ENCODE results near the gene POLK.
A peak's percentile ranks its signal among the peaks of the same experiment; 100 is the strongest.
"Not testable (repeated sequence)": the region's sequence is repeated elsewhere in the genome, so short reads cannot be mapped to it uniquely, and the experiment has no call there.

POLK gene
- 56.5 to 66.5 (median 60.4) reads per million in 4 experiments for total RNA-seq

GRCh38 chr5:75511435-75512382 lies at the start of gene POLK, which contains the start of gene CERT1:
Gene POLK (plus strand): TSS chr5:75511891.
Gene CERT1 (minus strand): TSS chr5:75511629. CDS start chr5:75511207, 422 bp downstream.
- DNase-seq, result peak; percentile 88

GRCh38 chr5:75463726-75464125 lies 48.0 kb upstream of the POLK start:
- DNase-seq, result no peak

GRCh38 chr5:75465480-75465879 lies 46.2 kb upstream of the POLK start:
- DNase-seq, result no peak

GRCh38 chr5:75466006-75466716 lies 45.5 kb upstream of the POLK start:
- DNase-seq, result no peak

- no peak for DNase-seq
These were observed 43.1 kb upstream of the POLK start for GRCh38 chr5:75468593-75468992.

- no peak for DNase-seq
These were observed 42.7 kb upstream of the POLK start for GRCh38 chr5:75469017-75469416.

- no peak for DNase-seq
These were observed 40.5 kb upstream of the POLK start for GRCh38 chr5:75471193-75471592.

- no peak for DNase-seq
These were observed 38.7 kb upstream of the POLK start for GRCh38 chr5:75472973-75473372.

- no peak for DNase-seq
These were observed 38.2 kb upstream of the POLK start for GRCh38 chr5:75473463-75473862.

- no peak for DNase-seq
These were observed 36.3 kb upstream of the POLK start for GRCh38 chr5:75475364-75475763.

GRCh38 chr5:75481024-75481423 lies 30.7 kb upstream of the POLK start:
- DNase-seq, result no peak

GRCh38 chr5:75482482-75482881 lies 29.2 kb upstream of the POLK start:
- DNase-seq, result no peak

GRCh38 chr5:75484605-75485004 lies 27.1 kb upstream of the POLK start:
- no peak for DNase-seq

GRCh38 chr5:75489847-75490246 lies 21.8 kb upstream of the POLK start:
- not testable (repeated sequence) for DNase-seq

- DNase-seq, result no peak
These were observed 20.1 kb upstream of the POLK start for GRCh38 chr5:75491621-75492020.

- DNase-seq, result no peak
These were observed 15.7 kb upstream of the POLK start for GRCh38 chr5:75496026-75496425.

- DNase-seq, result no peak
These were observed 13.4 kb upstream of the POLK start for GRCh38 chr5:75498208-75498777.

GRCh38 chr5:75498875-75499274 lies 12.8 kb upstream of the POLK start:
- not testable (repeated sequence) for DNase-seq

GRCh38 chr5:75505112-75505511 lies 6.6 kb upstream of the POLK start:
- DNase-seq, result not testable (repeated sequence)

GRCh38 chr5:75507841-75508240 lies 3.9 kb upstream of the POLK start:
- no peak for DNase-seq

GRCh38 chr5:75509546-75509945 lies 2.1 kb upstream of the POLK start:
- DNase-seq, result no peak

- no peak for DNase-seq
These were observed 1.7 kb upstream of the POLK start for GRCh38 chr5:75509956-75510355.

GRCh38 chr5:75510417-75510835 lies 1.3 kb upstream of the POLK start:
- DNase-seq, result no peak
